Stimulated activated CD4-positive, alpha-beta T cell treated with anti-CD3 and anti-CD28 coated beads, TNF-alpha, amount 100 ng/mL, for 1 hour (primary cell): ENCODE data around the gene FTO.

ENCODE experiments used
- DNase-seq, 3 donors: peaks; one replicate each; pipeline ENCODE4 v3.0.0-alpha.2; 2020; ENCODE audit warnings: low read depth in 3 of 3, low spot score in 1 of 3

The FTO gene

GRCh38 chr16:54040975-54041374 is 337.0 kb downstream of the FTO start:
- no peak for DNase-seq

GRCh38 chr16:54048586-54049495 is 344.9 kb downstream of the FTO start:
- no peak for DNase-seq

DNA sequence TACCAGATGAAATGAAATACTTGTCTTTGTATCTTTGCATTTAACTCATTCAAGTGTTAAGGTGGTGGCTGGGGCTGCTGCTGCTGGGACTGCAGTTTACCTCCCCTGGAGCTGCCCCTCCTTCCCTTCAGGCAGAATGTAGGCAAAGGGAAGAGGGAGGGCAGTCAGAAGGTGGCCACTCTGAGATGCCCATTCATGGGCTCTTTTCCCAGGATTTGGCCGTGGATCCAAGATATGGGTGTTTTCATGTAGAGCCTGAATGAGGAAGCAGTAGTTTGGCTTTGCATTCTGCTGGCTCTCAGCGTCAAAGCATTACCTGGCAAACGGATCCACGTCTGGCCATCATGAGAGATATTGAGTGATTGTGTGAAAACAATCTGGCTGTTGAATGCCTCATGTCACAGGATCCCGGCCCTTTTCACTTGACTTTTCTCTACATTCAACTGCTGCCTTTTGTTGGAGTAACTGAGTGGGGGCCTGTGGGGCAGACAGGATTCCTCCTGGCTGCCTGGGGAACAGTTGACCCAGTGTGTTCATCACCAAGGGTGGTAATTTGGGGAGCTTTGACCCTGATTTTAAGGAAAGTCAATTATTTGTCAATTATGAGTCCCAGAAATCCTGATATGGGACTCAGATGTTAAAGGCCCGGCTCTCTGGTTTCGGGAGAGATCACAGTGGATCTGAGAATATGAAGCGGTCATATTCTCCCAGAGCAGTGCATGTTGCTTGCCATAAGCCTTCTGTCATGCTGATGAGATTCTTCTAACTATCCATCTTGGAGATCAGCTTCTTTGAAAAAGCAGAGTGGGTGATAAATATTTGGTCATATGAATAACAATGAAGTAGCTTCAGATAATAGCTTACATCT is 345.9 kb downstream of the FTO start:
- DNase-seq, result no peak

- DNase-seq, result no peak
Measured at GRCh38 chr16:54050459-54051210, 346.7 kb downstream of the FTO start.

DNA sequence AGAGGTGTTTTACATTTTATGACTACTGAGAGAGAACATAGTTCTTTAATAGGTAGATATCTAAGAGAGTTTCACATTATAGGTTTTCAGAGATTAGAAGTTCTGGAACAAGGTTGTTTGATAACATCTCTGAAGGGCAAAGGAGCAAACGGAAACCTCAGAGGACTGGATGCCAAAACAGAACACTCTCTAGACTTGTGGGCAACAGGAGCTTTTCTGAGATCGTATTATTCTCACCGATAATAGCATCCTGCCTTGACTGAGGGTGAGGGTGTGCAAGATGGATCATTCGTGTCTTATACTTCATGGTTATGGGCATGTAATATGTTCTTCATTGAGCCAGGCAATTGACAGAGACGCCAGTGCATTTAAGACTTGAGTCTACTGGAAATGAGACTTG is 347.9 kb downstream of the FTO start:
- no peak for DNase-seq

DNA sequence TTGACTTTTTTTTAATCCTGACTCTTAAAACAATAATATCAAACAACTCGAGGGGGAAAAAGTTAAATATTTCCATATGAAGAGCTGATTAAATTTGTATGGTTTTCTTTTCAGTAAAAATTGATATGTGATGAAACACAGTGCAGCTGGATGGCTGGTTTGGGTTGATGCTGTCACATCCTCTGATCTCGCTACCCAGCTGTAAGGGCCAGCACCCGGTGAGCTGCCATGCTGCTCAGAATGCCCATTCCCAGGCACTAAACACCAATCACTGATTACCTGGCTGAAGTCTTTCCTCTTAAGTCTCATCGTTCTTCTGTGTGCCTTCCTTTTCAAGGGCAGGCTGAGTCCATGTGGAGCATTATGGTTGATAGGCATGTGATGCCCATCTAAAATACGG is 348.3 kb downstream of the FTO start:
- no peak for DNase-seq

DNA sequence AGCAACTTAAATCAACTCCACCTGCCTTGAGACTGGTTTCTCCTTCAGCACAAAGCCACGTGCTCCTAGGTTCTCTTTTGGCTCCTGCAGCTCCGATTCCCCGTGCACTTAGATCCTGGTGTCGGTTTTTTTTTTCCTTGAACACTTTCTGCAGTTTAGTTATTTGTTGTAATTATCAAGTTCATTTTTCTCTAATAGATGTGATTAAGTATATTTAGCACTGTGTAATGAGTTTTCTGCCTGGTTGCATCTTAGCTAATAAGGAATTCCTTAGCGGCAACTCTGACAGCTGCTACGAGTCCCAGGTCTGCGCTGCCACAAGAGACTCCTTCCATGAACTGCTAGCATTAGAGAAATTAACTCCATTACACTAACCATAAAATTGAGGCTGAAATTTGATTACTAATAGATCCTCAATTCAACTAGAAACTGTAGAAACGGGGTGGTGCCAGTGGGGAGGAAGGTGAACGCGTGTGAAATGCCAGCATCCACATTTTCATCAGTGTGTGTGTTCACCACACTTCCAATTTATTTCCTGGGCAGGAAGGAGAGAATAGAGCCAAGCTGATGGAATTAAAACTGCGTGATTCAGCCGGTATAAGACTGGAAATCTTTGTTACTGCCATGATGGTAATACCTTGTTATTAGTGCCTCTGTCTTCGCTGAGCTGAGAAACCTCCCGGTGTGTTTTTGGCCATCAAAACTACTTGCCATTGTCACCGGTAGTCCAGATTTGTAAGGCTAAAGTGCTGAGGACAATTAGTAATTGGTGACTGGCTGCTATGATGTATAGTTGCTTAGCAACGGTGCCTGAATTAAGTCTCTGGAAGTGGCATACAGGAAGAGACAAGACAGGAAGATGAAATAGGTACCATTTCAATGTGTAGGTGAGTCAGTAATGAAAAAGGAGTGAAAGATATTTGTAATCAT is 350.2 kb downstream of the FTO start:
- no peak for DNase-seq

DNA sequence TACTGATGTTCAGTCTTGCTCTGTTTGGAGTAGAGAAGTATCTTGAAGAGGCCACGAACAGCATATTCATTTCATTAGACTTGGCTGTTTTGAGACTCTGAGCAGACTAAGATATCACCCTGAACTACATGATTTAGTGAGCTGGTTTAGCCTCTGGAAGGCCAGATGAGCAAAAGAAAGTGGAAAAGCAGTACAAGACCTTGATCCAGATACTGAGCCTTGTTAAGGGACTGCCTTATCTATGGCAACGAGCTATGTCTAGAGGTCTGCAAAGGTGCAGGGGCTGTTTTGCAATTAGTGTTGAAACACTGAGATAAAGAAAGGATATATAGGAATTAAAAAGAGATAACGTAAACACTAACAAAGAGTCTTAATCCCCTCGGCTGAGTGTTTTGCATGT is 351.2 kb downstream of the FTO start:
- no peak for DNase-seq

DNA sequence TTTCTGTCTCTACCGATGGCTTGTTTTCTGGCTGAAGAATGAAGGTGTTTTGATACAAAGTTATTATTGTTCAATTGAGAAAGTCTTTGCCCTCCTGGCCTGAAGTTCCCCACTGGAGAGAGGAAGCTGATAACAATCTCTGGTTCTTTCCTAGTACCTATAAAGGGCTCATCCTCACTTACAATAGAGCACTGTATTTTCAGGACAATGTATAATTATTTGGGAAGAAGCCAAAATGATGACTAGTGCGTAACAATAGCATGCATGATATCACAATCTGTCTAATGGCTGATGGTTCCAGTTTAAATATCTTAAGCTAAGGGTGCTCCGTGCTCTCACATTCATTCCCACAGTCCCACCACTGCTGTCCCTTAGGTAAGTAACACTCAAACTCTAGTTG is 351.9 kb downstream of the FTO start:
- no peak for DNase-seq

DNA sequence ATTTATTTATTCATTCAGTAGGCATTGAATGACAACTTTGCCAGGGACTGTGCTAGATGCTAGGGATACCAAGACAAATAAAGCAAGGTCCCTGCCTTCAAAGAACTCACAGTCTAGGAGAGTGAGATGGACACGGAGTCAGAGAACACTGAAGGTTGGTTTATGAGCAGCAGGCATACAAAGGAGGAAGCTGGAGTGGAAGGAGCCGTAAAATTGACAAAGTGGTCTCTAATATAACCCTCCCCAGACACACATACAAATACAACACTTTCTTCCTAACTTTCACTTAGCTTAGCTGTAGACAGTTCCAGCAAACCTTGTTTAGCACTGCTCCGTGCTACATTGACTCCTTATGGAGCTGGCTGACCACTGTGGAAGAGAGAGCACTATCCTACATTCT is 353.0 kb downstream of the FTO start:
- no peak for DNase-seq

DNA sequence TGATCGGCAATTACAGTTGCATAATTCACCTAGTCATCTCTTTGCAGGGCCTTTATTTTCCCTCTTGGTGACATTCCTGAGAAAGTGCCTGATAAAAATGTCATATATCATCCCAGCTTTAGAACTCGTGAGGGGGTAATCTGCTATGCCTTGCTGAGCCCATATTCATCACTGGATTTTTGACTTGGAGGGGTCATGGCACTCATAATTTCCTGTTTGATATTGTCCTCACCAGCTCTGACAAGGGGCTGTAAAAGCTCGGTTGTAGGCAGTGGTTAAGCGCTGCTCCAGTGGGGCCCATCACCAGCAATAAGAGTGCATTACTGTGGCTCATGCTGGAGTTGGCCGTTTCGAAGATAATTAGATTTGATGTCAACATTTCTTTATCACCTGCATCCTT is 355.4 kb downstream of the FTO start:
- DNase-seq, result no peak

- DNase-seq, result no peak
Measured at GRCh38 chr16:54060599-54061421, 356.9 kb downstream of the FTO start.

DNA sequence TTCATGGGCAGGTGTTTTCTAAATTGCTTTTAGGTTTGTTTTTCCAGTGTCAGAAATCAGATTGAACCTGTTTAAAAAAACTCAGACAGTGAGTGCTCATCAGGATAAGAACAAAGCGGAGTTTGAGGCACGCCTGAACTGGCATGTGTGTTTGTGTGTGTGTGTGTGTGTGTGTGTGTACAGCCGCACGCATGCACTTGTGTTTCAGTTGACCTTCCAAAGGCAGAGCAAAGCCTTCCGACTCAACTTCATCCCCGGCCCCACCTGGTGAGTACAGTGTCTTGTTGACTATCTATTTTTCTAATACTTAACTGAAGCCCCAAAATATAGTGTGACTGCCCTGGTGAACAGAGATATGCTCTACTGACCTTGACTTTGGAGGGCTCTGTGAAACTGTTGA is 357.5 kb downstream of the FTO start:
- DNase-seq, result no peak

DNA sequence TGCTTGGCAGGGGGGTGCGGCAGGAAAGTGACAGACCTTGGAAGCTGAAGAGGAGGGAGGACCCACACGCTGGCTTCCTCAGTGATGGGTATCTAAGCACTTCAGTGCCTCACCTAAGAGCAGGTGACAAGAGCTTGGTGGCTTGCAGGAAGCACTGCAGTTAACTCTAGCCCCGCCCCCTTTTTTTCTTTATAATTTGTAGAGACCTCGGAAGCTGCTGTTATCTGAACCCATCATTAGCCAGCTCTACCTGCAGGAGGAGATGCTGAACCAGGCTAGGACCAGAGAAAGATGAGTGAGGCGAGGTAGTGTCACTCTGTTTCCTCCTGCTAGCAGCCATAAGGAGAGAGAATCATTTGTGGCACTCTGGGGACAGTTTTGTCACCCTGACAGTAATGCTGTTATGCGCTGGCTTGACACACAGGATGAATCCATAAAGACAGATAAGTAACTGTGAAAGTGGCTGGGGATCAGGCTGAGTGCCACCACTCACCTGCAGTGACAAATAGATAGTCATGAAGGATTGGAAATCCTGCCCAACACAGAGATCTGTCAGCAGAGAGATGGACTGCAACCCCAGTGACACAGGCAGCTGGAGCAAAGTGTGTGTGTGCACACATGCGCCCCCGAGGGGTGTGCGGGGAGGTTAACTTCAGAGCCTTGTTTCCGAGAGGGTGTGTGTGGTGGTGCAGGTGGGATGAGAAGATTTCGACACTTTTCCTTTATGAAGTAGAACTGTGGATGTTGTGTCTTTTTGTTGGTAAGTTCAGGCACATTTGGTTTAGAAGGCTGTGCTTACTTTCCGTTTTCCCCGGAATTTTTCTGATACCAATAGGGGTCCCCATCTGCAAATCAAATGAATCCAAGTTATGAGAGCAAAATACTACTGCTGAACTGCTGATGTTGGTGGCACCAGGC is 358.7 kb downstream of the FTO start:
- DNase-seq, result no peak

- DNase-seq, result no peak
Measured at GRCh38 chr16:54063279-54063773, 359.4 kb downstream of the FTO start.

DNA sequence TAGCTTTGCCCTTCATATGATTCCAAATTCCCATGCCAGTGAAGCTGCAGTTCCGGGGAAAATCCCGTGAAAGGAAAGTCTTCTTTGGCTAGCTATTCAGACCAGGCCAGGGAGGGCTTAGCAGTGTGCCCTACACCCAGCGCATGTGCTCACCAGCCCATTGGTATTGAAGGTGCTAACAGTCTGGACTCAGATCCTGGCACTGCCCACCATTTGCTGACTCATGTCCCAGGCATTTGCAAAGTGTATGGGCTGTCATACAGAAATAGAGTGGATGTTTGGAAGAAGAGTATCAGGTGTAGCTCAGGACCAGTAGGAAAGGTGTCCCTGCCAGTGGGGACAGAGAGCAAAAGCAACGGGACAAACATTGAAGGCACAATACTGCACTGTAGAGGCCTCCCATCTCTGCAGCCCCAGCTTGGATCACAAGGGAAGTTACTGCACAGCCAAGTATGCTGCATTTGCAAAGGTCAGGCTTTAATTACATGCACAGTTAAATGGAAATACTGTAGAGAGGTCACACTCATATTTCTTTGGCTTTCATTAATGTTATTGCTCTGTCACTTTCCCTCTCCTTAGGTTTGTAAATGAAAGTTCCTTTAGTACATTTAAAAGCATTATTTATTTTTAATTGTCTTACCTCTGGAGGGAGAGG is 362.6 kb downstream of the FTO start:
- no peak for DNase-seq

GRCh38 chr16:54067322-54068065 is 363.5 kb downstream of the FTO start:
- no peak for DNase-seq
